ENCODE measurements around the gene NLRP8. TPM values are rescaled to one million over a fixed set of nuclear protein-coding genes. Genes with fewer than 3 reads are reported as not detected.

NLRP8 gene
- total and polyA plus RNA-seq, 9 of the 15 experiments (the other 6 are each of a cell fraction or from before 2014, with no cell fraction given) = not detected

DNA sequence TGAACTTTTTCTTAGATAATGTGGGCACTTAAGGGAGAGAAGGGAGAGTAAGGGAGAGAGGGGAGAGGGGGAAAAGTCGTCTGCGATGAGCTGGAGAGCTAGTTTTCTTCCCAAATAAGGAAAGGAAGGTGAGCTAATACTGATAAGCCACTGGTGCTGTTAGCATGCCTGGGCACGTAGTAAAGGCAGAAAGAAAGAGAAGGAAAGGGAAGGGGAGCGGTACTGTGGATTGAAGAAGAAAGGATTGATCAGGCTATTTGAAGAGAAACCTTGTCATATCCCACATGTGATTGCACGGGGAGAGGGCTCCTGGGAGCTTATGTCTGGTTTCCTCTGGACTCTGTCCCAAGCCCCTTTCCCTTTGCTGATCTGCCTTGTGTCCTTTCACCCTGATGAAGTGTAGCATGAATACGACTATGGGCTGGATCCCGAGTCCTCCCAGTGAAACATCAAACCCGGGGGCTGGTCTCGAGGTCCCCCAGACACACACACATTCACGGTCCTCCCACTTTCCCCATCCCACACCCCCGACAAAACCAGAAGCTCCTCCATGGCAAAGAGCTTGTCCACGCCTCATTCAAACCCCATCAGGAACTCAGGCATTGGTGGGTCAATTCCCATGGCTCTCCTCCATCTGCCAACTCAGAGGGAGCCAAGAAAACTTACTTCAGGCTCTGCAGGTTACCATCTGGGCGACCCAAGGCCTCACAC, 46.1 kb upstream of the NLRP8 start:
- Histone ChIP-seq H3K27me3 (ENCODE audit: control insufficient read depth in 2 of 2, insufficient read depth in 2 of 2, low read length in 2 of 2) (peaks cover 0 to 8% of the 10 kb centered on the region in 2 experiments; a peak in 2 of 5 replicates), H3K9me1 (ENCODE audit: control insufficient read depth, insufficient read depth, low read length) (no peaks in the 10 kb centered on the region), H3K9me3 (replicated peaks; ENCODE audit: control insufficient read depth, insufficient read depth, low read depth, low read length) (no peaks in the 10 kb centered on the region), H3K9ac (ENCODE audit: insufficient read depth in 1 of 2, low read depth in 2 of 2, low read length in 2 of 2) (no peak overlapping the region), H3K36me3 (ENCODE audit: control insufficient read depth, insufficient read depth, low read length) (no peaks in the 10 kb centered on the region), H3K4me3 (no peak overlapping the region), H3K4me1 (replicated peaks in 1 of 2; ENCODE audit: control insufficient read depth in 2 of 2, insufficient read depth in 2 of 2, low read length in 2 of 2) (no peaks in the 10 kb centered on the region), H2AFZ (ENCODE audit: low read depth, low read length) (no peak overlapping the region), H3K27ac (ENCODE audit: extremely low read depth, low read depth, low read length) (no peak overlapping the region), H4K20me1 (replicated peaks; ENCODE audit: control insufficient read depth, insufficient read depth, low read length) (no peaks in the 10 kb centered on the region), H3K79me2 (ENCODE audit: control insufficient read depth, insufficient read depth, low read length) (no peaks in the 10 kb centered on the region), H3K4me2 (ENCODE audit: insufficient read depth, low read length) (no peak overlapping the region)
- BruUV-seq (replicated peaks) = no TSS peak
- POLR2A ChIA-PET = interaction anchor here (1.3 kb wide), 1 partner anchor 9 kb away, joined by 3 read pairs; no protein-coding TSS in a partner anchor
- WGBS (ENCODE audit: insufficient coverage, low coverage, missing lambda C conversion rate) = under 1% methylated on average over 13 of the region's 13 CpGs
- in situ Hi-C loops (cut with MboI) (no loop called here), intact Hi-C loops (cut with micrococcal nuclease) (no loop called here)
- ATAC-seq (no peak), DNase-seq (ENCODE audit: extremely low read depth in 1 of 4, low spot score in 3 of 4) (no peak), FAIRE-seq (no peak)
- CTCF ChIA-PET (ENCODE audit: low intra/inter-chr PET ratio) = no interaction called here
- TF ChIP-seq, protein P1, sequence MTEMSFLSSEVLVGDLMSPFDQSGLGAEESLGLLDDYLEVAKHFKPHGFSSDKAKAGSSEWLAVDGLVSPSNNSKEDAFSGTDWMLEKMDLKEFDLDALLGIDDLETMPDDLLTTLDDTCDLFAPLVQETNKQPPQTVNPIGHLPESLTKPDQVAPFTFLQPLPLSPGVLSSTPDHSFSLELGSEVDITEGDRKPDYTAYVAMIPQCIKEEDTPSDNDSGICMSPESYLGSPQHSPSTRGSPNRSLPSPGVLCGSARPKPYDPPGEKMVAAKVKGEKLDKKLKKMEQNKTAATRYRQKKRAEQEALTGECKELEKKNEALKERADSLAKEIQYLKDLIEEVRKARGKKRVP (CRISPR knock-in tag; IDR thresholded peaks at IDR 0.05) = no peak
- TF ChIP-seq, protein P2, sequence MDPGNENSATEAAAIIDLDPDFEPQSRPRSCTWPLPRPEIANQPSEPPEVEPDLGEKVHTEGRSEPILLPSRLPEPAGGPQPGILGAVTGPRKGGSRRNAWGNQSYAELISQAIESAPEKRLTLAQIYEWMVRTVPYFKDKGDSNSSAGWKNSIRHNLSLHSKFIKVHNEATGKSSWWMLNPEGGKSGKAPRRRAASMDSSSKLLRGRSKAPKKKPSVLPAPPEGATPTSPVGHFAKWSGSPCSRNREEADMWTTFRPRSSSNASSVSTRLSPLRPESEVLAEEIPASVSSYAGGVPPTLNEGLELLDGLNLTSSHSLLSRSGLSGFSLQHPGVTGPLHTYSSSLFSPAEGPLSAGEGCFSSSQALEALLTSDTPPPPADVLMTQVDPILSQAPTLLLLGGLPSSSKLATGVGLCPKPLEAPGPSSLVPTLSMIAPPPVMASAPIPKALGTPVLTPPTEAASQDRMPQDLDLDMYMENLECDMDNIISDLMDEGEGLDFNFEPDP (CRISPR knock-in tag; IDR thresholded peaks at IDR 0.05) = no peak
- no peak for TF ChIP-seq TAF9B (IDR thresholded peaks at IDR 0.05; ENCODE audit: partially characterized antibody)
- no peak for TF ChIP-seq ZC3H11A (IDR thresholded peaks at IDR 0.05; ENCODE audit: low read depth, low read length)
- TF ChIP-seq, protein P3, sequence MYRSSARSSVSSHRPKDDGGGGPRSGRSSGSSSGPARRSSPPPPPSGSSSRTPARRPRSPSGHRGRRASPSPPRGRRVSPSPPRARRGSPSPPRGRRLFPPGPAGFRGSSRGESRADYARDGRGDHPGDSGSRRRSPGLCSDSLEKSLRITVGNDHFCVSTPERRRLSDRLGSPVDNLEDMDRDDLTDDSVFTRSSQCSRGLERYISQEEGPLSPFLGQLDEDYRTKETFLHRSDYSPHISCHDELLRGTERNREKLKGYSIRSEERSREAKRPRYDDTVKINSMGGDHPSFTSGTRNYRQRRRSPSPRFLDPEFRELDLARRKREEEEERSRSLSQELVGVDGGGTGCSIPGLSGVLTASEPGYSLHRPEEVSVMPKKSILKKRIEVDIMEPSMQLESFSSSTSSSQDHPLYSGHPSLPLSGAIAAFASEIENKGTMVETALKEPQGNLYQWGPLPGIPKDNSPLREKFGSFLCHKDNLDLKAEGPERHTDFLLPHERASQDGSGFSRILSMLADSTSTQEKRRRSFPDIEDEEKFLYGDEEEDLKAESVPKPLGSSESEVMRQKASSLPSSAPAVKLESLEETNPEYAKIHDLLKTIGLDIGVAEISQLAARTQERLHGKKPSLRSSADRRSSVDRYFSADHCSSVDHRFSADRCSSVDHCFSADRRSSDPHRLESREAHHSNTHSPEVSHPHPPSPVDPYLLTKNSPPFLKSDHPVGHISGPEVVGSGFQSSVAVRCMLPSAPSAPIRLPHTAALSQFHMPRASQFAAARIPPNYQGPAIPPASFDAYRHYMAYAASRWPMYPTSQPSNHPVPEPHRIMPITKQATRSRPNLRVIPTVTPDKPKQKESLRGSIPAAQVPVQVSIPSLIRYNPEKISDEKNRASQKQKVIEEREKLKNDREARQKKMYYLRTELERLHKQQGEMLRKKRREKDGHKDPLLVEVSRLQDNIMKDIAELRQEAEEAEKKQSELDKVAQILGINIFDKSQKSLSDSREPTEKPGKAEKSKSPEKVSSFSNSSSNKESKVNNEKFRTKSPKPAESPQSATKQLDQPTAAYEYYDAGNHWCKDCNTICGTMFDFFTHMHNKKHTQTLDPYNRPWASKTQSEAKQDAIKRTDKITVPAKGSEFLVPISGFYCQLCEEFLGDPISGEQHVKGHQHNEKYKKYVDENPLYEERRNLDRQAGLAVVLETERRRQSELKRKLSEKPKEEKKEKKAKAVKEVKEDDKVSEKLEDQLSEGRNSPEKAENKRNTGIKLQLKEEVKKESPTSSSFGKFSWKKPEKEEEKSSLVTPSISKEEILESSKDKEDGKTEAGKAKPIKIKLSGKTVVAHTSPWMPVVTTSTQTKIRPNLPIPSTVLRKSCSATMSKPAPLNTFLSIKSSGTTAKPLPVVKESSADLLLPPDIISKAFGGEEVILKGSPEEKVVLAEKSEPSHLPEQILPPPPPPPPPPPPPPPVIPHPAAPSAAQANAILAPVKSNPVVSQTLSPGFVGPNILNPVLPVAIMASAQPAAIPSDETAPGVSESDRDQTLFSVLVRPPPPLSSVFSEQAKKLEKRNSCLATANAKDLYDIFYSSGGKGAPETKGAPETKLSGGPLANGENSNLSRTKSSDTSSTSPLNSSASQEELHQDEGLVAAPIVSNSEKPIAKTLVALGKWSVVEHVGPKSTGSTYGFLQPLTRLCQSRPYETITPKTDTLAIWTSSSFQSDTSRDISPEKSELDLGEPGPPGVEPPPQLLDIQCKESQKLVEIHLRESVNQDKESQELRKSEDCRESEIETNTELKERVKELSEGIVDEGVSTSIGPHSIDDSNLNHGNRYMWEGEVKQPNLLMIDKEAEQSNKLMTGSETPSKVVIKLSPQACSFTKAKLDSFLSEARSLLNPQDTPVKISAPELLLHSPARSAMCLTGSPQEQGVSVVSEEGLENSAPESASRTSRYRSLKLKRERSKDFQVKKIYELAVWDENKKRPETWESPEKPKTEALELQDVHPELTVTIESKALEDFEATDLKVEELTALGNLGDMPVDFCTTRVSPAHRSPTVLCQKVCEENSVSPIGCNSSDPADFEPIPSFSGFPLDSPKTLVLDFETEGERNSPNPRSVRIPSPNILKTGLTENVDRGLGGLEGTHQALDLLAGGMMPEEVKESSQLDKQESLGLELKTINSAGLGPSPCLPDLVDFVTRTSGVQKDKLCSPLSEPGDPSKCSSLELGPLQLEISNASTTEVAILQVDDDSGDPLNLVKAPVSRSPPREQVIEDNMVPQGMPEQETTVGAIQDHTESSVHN (IDR thresholded peaks at IDR 0.05; ENCODE audit: borderline replicate concordance in 1 of 2, low read depth in 1 of 2) = no peak
- no peak for TF ChIP-seq MTF1 (CRISPR knock-in tag; IDR thresholded peaks at IDR 0.05; ENCODE audit: borderline replicate concordance)
- TF ChIP-seq SRF (CRISPR knock-in tag; IDR thresholded peaks at IDR 0.05) = 0 out of 4 replicates have a peak, but pooled peaks of 1 of the 2 experiments have one; percentile 45
- TF ChIP-seq ZC3H8 (IDR thresholded peaks at IDR 0.05) = no peak

Data from K562 (cell line).